IPS-NIHi7 (cell line): Measurements from ENCODE around the gene SMARCA5.
A peak's percentile ranks its signal among the peaks of the same experiment; 100 is the strongest.
"Not testable (repeated sequence)": the region's sequence is repeated elsewhere in the genome, so short reads cannot be mapped to it uniquely, and the experiment has no call there.

ENCODE experiments used
- DNase-seq: peaks from one replicate; pipeline ENCODE4 v3.0.0; 2012; ENCODE audit warnings: mixed read lengths; ENCODE audit errors: extremely low spot score

The SMARCA5 gene

GRCh38 chr4:143513314-143514168, at the start of gene SMARCA5:
TSS of gene SMARCA5 (plus strand) at chr4:143513702. CDS start at chr4:143513925, 223 bp downstream.
- peak; percentile 98 for DNase-seq

- no peak for DNase-seq
These were observed 40.0 kb upstream of the SMARCA5 start for GRCh38 chr4:143473334-143474126.

- DNase-seq, result no peak
These were observed 36.0 kb upstream of the SMARCA5 start for GRCh38 chr4:143477487-143477886.

GRCh38 chr4:143481361-143481760, 32.1 kb upstream of the SMARCA5 start:
- DNase-seq, result no peak

GRCh38 chr4:143482840-143483239, 30.7 kb upstream of the SMARCA5 start:
- DNase-seq, result peak; percentile 29

- no peak for DNase-seq
These were observed 27.2 kb upstream of the SMARCA5 start for GRCh38 chr4:143486314-143486713.

GRCh38 chr4:143488687-143489086, 24.8 kb upstream of the SMARCA5 start:
- DNase-seq, result no peak

- DNase-seq, result no peak
These were observed 24.4 kb upstream of the SMARCA5 start for GRCh38 chr4:143489106-143489505.

GRCh38 chr4:143498021-143498420, 15.5 kb upstream of the SMARCA5 start:
- DNase-seq, result no peak

GRCh38 chr4:143502231-143502630, 11.3 kb upstream of the SMARCA5 start:
- no peak for DNase-seq

GRCh38 chr4:143506031-143506430, 7.5 kb upstream of the SMARCA5 start:
- DNase-seq, result no peak

- no peak for DNase-seq
These were observed 1.6 kb upstream of the SMARCA5 start for GRCh38 chr4:143511906-143512305.

GRCh38 chr4:143512978-143513313, 556 bp upstream of the SMARCA5 start:
- DNase-seq, result no peak

- DNase-seq, result no peak
These were observed 630 bp downstream of the SMARCA5 start for GRCh38 chr4:143514169-143514495.

GRCh38 chr4:143514497-143514896, 995 bp downstream of the SMARCA5 start:
- DNase-seq, result peak; percentile 45

GRCh38 chr4:143514901-143515300, 1.4 kb downstream of the SMARCA5 start:
- no peak for DNase-seq

- no peak for DNase-seq
These were observed 2.4 kb downstream of the SMARCA5 start for GRCh38 chr4:143515905-143516304.

- DNase-seq, result no peak
These were observed 4.3 kb downstream of the SMARCA5 start for GRCh38 chr4:143517764-143518163.

GRCh38 chr4:143524211-143524610, 10.7 kb downstream of the SMARCA5 start:
- DNase-seq, result no peak

- not testable (repeated sequence) for DNase-seq
These were observed 14.5 kb downstream of the SMARCA5 start for GRCh38 chr4:143528046-143528445.

- peak; percentile 9 for DNase-seq
These were observed 17.9 kb downstream of the SMARCA5 start for GRCh38 chr4:143531380-143531779.

GRCh38 chr4:143531788-143532491, 18.4 kb downstream of the SMARCA5 start:
- DNase-seq, result no peak
